ENCODE measurements around the gene ASTN2.

Gene ASTN2

DNA sequence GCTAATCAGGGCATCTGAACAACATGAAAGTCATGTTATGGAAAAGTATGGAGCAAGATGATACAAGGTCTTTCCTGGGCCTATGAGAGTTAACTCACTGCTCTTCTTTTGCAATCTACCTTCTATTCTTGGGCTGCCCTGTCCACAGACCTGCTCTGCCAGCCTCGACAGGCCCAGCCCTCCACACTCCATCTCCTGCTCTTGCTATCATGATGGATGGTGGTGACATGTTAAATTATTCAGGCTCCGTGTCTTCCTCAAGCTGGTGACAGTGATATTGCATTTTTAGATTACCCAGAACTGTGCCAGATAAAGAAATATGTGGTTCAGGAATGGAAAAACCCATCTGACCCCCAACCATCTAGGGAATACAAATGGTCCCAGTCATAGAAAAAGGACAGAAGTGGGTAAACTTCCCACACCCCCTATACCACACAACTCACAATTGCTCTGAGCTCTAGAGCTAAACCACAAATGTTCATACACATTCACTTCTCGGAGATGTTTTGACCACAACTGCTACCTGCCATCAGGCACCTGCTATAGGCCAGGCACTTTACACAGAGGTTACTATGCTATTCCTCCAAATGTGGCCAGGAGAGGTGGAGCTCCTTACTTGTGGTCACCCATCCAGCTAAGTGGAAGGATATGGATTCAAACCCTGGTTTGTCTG lies 311.3 kb downstream of the ASTN2 start:
- DNase-seq, result no peak

DNA sequence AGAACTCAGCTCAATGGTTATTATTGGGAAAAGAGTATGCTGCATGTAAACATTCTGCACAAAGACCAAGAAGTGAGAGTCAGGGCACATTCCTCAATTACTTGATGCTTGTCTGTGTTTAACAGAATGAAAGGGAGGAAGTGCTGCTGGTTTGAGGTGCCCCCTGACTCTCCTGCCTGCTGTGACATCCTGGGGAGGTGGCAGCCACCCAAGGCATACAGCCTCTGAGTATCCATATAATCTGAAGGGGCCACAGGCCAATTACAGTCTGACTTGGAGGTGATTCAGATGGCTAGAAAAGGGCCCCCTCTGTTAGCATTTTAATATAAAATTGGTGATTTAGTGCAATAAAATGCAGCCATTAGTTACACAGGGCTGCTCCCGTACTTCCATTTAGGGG lies 313.8 kb downstream of the ASTN2 start:
- DNase-seq, result no peak

DNA sequence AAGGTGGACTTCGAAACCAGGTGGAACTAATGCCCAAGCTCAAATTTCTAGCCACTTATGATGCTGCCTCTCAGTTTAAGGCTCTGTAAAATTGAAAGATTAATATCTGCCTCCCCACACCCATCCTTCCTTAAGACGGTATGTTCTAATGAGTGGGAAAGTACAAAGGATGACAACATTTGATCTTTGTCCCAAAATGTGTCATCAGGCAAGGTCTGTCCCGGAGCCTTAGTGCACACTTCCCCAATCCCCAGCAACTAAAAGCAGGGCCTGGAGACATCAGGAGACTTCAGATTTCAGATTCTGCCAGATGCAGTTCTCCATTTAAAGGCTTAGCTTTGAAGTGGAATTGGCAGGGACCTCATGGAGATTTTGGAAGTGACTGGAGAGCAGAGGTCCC lies 316.5 kb downstream of the ASTN2 start:
- no peak for DNase-seq

DNA sequence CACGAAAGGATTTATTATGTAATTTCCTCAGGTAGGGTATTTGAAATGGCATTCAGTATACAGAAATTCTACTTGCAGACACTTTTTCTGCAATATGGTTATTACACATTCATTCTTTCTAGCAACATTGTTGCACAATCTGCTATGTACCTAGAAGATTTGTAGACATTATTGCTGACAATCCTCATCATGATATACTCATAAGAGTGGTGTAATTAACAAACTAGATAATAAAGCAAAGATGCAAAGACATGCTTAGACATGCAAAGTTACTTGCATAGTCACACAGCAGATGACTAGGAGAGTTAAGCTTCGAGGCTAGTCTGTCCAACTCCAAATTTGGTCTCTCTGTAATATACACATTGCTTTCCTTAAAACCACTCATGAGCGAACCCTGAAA lies 317.1 kb downstream of the ASTN2 start:
- DNase-seq, result no peak

DNA sequence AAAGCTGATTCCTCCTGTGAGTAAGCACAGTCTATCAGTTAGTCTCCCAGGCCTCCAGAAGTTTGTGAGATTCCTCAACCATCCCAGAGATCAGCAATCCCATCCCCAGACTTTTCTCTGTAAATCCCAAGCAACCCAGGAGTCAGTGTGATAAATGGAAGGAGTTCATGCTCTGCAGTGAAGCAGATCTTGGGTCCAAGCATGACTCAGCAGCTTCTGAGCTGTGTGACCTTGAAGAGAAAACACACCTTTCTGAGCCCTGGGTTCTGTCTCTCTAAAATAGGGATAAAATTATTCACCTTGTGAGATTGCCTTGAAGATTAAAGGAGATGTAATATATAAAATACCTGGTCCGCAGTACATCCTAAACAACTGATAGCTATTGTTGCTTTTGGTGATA lies 318.7 kb downstream of the ASTN2 start:
- DNase-seq, result no peak

DNA sequence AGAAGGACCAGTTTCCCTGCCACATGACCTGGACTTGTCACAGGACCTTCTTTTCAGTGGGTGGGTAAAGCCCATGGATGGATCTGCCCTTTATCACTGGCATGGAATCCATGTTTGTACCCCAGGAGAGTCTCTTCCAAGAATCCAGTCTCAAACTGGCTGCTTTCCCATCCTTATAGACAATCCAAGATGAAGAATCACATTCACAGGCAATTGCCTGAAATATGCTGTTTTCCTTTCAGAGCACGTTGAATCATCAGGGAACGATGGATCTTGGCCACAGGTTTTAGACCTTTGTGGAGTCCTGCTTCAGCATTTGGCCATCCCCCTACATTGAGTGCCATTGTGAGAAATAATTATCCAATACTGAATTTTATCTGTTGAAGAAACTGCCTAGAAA lies 319.8 kb downstream of the ASTN2 start:
- no peak for DNase-seq

DNA sequence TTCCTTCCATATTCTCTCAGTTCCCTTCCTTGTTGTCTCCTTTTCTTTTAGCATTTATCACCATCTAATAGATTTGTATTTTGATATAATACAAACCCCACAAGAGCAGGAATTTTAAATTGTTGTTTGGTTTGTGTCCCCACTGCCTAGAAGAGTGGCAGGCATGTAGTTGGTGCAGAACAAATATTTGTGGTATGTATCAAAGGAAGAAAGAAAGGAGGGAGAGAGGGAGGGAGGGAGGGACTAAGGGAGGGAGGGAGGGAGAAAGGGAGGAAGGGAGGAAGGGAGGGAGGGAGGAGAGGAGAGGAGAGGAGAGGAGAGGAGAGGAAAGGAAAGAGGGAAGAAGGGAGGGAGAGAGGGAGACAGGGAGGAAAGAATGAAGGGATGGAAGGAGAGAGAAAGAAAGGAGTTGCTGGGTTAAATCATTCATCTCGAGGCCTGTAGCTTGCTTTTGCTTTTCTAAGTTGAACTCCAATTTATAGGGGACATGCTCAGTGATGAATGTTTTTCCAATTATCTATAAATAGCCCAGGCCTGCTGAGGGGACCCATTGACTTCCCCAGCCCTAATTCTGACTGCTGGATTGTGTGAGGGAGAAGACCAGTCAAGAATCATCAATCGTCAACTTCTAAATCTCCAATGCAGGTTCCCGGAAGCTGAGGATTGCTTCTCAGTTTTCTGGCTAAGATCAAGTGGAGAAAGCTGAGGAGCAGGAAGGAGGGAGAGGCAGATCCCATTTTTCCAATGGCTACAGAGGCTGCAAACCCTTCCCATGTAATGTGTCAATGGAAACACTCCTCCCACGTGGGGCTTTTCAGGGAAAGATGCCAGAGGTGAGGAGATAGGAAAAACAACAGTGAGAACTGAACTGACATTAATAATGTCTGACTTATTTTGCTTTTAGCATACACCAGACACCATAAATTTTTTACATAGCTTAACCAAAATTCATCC lies 320.7 kb downstream of the ASTN2 start:
- no peak for DNase-seq

DNA sequence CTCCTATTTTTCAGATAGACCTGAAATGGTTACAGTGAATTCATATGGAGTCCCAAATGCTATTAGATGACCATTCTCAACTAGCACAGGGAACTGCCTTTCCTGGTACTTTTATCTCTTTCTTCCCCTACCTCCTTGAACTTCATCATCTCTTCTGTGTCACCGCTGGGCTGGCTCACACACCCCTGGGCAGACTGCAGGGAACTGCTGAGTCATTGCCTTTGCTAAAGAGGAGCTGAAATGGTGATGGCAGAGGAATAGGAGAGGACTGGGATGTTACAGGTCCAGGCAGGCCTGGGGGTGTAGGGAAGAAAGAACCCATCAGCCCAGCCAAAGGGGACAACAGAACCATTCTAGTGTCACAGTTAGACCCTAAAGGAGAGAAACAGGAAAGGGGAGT lies 322.3 kb downstream of the ASTN2 start:
- no peak for DNase-seq

DNA sequence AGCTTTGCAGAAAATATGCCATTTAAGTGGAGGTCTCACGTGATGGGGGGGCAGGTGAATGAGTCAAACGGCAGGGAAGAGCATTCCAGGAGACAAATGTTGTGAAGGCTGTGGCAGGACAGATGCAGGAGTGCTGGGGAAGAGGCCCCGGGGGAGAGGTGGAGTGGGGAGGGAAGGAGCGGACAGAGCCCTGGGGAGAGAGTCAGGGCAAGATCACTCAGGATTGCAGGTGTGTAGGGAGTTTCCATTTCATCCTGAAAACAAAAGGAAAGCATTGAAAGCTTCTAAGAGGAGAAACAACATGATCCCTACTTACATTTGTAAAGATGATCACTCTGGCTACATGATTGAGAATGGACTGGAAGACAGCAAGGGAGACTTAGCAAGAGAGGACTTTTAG lies 323.3 kb downstream of the ASTN2 start:
- DNase-seq, result no peak

DNA sequence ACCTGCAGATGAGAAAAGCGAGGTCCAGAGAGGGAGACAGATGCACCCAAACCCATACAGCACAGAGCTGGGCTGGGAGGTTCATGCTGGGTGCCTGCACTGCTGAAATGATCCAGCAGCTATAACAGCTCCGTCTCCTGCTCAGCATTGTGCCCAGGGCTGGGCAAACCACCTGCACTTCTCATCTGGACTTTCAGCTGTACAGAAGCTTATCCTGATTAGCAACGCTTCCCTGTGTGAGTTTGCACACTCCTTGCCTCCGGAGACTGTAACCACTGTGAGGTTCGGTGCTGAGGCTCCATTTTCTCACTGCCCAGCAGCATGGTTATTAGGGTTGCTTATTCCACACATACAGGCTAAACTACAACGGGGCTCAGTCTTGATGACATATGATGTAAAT lies 326.1 kb downstream of the ASTN2 start:
- no peak for DNase-seq

DNA sequence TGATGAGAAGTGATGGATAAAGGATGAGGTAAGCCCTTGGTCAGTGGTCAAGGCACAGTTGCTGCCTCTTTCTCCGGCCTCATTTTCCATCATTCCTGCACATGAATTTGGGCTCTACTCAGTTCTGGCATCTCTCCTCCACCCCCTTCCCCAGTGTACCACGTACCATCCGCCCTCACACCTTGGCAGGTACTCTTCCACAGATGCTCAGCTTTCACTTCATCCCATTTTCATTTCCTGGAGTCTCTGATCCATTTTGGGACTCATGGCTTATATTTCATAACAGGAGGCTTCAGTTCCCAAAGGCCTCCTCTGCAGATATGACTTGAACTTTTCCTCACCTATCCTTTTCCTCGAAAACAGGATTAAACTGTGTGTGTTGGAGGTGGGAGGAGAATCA lies 326.7 kb downstream of the ASTN2 start:
- DNase-seq, result no peak

DNA sequence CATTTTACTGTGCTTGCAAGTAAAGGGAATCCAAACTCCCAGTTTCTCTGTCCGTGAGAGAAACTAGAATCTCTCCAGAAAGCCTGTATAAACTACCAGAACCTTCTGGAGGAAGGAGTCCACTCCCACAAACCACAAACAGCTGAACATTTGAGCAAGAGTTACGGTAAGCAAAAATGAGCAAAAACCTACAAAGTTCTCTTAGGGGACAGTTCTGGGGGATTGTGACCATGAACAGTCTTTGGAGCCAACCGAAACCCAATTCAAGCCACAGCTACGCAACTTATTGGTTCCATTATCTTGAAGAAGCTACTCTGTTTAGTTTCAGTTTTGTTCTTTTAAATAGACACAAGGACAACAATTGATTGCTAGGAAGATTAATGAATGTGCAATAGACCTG lies 330.6 kb downstream of the ASTN2 start:
- no peak for DNase-seq

DNA sequence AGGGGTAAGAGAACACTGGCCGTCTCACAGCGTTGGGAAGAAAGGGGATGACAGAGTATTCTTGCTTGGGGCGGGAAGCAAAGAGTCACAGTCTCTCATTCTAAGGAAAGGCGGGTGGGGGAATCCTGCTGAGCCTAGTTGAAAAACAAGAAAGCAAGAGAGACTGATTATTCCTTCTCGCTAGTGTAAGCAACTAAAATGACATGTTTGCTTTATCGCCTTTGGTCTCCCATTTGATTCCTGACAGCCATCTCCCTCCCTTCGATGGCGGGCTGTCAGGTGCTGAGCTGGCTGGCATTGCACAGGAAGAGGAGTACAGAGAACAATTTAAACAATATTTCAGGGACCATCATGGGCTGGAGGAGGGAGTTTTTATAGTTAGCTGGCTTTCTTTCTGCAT lies 331.3 kb downstream of the ASTN2 start:
- DNase-seq, result no peak

DNA sequence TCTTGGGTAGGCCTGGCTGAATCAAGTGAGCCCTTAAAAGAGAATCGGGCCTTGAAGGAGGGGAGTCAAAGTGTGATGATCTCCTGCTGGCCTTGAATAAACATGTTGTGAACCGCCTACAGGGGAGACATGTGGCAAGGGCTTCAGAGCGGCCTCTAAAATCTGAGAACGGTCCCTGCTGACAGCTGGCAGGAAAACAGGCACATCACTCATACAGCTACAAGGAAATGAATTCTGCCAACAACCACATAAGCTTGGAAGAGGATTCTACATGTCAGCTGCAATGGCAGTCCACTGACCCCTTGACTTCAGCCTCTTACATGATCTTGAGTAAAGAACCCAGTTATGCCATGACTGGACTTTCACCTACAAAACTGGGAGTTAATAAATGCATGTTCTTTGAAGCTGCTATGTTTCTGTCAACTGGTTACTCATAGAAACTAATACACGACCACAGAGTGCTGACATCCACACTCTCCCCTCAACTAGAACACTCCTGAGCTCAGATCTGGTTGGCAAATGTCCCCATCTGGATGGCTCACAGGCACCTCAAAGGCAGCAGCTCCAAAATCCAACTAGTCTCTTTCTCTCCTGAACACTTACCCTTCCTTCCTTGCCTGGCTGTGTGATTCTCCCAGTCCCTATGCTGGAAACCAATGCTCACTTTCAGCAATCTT lies 333.1 kb downstream of the ASTN2 start:
- DNase-seq, result no peak

DNA sequence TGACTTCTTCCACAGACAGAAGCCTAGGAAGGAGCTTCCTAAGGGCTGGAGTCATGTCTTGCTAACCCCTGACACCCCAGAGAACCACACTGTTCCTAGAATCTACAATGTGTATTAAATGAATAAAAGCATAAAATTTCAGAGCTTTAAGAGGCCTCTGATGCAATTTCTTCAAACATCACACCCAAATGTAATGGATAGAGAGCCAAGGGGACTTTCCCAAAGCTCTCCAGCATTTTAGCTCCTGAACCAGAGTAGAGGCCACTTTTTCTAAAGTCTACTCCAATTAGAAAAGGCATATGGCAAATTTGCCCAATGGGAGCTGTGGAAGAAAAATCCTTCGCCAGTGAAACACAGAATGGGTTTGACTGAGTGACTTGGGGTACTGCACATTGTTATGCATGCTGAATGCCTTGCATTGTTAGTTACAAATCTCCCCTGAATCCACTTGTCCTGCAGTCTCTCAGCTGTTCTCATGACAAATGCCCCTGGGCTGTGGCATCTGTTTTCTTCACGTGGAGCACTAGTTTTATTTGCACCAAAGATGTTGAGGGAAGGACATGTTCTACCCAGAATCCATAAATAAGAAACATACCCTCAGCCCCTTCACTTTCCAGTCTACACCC lies 334.0 kb downstream of the ASTN2 start:
- DNase-seq, result no peak

DNA sequence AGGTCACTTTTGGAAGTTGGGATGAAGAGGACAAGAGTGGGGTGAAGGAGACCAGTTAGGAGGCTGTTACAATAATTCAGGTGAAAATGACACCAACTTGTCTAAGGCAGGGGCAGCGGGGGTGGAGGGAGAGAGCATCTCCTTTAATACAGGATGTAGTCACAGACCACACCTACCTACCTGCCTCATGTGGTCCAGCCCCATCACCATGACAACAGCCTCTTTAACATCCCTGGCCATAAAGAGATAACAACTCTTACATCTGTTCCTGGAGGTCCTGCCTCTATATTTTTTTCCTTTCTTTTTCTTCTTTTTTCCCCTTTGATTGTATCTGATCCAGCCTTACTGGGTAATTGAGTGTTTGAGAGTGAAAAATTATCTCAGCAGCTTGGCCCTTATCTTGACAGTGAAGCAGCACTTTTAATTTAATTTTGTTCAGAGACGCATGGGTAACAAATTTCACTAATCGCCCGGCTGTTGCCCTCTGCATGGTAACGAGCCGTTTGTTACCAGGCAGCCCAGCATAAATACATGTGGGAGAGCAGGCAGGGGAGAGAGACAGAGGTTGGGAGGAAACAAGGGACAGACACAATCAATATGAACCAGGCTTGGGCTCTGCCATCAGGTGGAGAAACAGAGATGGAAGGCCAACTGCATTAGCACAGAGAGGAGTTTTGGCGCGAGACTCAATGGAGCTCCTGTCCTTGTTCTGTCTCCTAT lies 338.1 kb downstream of the ASTN2 start:
- no peak for DNase-seq

DNA sequence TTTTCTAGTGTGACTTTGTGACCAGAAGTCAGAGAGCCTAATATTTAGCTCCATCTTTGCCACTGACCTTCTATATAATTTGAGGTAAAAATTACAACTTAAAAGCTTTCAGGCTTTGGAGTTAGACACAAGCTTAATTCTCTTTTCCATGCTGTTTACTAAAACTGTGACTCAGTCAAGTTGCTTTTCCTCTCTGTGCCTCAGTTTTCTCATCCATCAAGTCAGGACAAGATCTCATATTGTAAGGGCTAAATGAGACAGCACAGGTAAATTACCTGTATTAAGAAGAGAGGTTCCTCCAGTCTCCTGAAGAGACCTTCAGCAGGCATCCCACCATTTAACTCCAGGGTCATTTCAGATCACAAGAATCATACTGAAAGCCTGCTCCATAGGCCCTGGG lies 339.2 kb downstream of the ASTN2 start:
- DNase-seq, result no peak

DNA sequence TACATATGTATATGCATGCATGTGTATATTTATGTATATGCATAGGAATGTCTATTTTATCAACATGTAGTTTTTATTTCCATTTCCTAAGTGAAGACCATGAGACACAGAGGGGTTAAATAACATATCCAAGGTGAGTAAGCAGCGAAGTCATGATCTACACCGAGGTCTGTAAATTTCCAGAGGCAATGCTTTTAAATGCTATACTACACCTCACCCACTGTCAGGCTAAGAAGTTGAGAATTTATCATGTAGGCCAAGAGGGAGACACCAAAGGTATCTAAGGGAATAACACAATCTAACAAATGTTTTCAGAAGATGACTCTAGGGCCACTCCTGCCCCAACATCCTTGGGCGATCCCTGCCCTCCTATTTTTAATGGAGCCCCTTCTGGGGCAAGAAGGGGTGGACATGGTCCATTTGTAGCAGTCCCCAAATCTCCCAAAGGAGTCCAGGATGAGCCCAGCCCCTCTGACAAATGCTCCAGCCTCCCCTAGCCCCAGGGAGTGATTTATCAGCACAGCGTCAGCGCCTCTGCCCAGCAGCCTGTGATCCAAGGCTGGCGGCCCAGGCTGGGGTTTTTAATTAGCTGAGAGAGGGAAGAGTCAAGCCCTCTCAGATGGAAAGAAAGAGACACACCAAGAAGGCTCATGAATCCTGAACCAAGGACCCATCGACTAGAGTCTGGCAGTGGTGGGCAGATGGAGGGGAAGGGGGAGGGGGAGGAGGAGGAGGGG lies 339.9 kb downstream of the ASTN2 start:
- DNase-seq, result no peak

DNA sequence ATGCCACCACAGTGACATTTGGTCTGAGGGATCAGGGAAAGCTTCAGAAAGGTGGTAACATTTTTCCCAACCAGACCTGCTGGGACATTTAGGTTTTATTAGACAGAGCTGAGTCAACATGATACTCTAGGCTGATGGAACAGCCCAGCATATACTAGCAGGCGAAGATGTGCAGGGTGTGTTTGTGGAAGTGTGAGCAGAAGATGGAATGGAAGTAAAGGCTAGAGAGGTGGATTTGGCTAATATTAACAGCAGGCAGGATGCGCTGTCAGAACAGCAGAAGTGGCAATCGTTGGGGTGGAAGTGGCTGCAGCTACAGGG lies 340.6 kb downstream of the ASTN2 start:
- DNase-seq, result no peak

DNA sequence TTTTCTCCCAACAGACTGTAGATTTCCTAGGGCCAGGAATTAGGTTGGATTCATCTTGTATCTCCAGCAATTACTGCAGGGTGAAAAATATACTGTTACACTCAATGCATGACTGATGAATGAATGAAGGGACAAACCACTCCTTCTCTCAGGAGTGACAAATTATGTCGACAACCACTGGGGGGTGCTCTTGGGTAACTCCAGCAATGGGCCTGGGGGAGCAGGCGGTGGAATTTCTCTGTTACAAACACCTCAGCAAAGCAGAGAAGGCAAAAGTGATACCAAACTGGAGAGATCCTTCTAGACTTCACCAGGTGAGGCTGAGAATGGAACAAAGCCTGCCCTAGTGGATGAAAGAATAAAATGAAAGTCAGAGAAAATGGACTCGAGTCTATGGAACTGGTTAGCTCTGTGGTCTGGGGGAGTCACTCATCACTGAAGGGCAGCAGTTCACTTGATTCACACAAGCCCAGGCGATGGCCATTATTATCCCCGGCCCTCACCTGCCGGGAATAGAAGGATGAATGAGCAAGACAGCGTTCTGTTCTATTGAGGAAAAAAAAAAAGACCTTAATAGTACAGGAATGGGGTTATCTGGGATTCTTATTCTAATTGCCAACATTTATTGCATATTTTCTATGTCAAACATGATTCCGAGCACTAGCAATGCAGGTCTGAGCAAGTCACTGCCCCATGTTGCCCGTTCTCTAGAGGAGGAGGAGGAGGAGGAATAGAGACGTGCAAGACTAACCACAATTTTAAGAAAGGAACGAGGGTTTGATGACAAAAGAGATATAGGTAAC lies 341.1 kb downstream of the ASTN2 start:
- DNase-seq, result no peak

DNA sequence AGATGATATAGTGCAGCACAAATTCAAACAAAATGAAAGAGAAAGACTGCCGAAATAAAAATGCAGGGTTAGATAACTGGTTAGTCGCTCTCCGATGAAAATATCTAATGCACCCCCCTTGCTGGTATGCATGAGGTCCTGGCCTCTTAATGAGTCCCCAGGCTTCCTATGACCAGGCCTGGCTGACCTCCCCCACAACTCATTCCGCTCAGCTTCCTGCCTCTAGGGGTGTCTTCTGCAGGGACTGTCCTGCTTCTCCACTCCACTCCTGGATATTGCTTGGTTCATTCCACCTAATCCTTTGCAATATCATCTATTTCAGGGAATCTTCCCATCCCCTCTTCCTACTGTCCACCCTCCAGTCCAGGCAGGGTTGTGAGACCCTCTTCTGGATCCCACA lies 341.8 kb downstream of the ASTN2 start:
- no peak for DNase-seq
